HK-2 (cell line): ENCODE results near the gene LSM11.
A peak's percentile ranks its signal among the peaks of the same experiment; 100 is the strongest.

Source experiments
- DNase-seq: peaks from one replicate; pipeline ENCODE4 v3.0.0-alpha.2; 2018; ENCODE audit not compliant: unreplicated experiment

The LSM11 gene

DNA sequence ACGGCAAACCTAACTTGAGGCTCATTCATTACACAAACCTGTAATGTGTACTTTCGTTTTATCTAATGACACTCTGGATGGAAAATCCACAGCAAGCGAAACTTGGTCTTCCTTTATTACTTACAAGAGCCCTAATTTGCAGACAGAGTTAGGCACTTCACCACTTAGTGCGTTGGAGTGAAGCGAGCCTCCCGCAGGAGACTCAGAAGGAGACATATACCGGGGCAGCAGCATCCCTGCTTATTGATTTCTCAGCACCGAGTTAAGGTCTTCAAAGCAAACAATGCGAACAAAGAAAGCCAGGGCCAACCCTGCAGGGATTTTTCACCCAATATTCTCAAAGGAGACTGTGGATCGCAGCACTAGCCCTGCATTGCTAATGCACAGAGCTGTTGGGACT is 28.6 kb downstream of the LSM11 start:
- DNase-seq: no peak

GRCh38 chr5:157778121-157778805 is 34.8 kb downstream of the LSM11 start:
- peak; percentile 47 for DNase-seq

DNA sequence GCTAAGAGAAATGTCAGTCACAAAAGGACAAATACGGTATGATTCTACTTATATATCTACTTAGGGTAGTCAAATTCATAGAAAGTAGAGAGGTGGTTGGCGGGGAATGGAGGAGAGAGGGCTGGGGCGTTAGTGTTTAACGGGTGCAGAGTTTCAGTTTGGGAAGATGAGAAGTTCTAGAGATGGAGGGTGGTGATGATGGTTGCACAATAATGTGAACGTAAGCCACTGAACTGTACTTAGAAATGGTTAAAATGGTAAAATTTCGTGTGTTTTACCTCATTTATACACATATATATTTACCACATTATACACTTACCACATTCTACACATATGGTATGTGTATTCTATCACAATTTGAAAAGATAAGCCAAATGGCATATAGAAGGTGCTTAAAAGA is 35.7 kb downstream of the LSM11 start:
- DNase-seq: no peak

- no peak for DNase-seq
Observed at GRCh38 chr5:157785801-157786200, 42.3 kb downstream of the LSM11 start.

- no peak for DNase-seq
Observed at GRCh38 chr5:157793301-157793700, 49.8 kb downstream of the LSM11 start.

- DNase-seq: no peak
Observed at GRCh38 chr5:157799578-157799977, 56.1 kb downstream of the LSM11 start.

GRCh38 chr5:157800137-157800536 is 56.6 kb downstream of the LSM11 start:
- no peak for DNase-seq

GRCh38 chr5:157802736-157803135 is 59.2 kb downstream of the LSM11 start:
- DNase-seq: no peak

DNA sequence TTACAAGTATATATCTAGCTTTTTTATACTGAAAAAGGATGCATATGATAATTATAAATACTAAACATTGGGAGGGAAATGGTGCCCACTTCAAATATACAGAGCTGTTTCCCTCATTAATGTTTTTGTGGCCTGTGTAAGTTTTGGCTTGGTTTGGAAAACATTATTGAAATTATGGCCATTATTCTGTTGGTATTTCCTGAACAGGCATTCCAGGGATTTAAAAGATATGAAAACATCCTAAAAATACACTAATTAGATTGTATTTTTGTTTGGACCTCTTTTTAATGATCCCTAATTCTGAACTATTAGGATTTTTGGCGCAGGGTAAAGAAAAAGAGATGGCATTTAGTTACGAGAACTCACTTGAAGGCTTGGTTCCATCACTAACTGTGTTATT is 64.5 kb downstream of the LSM11 start:
- DNase-seq: no peak
